Superior temporal gyrus (tissue), 1 donor: ENCODE results near the gene LCN2.

ENCODE experiments used
- DNase-seq: peaks from one replicate; pipeline ENCODE4 v3.0.0-alpha.2; 2016; ENCODE audit errors: extremely low spot score

Gene LCN2

GRCh38 chr9:128168731-128169308 lies 19.6 kb downstream of the LCN2 start:
- no peak for DNase-seq

- DNase-seq: no peak
These were observed 20.2 kb downstream of the LCN2 start for GRCh38 chr9:128169492-128169891.

DNA sequence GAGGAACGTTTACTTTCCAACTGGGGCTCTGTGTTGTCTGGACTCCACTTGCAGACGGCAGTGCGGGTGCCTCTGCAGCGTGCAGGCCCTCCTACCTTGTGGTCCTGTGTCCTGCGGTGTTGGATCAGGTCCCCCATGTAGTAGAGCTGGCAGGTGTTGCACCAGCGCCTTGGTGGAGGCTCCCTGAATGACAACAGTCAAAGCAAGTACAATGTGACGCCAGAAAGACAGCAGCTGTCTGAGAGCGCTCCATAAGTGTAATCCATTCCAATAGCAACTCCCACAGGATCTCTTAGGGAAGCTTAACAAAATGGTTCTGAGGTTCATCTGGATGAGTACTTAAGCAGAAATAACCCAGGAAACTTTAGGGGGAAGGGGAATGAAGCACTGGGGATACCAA lies 20.7 kb downstream of the LCN2 start:
- DNase-seq: peak; percentile 45

GRCh38 chr9:128174062-128174461 lies 24.8 kb downstream of the LCN2 start:
- DNase-seq: no peak

DNA sequence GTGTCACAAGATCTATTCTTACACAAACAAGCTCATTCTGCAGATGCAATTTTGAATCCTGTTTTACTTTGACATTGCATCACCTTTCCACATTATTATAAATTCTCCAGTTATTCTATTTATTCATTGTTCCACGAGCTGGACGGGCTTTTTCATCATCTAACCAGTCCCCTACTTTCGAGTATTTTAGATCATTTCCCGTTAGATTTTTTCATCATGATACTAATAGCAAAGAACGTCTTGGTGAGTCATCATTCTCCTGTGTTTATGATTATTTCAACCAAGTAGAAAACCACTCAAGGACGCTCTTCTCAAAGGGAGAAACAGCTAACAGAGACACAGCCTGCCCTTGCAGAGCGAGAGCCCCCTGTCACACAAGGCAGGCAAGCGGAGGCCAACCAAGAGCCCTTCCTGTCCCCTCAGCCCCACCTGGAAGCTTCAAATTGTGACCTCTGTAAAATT lies 25.9 kb downstream of the LCN2 start:
- no peak for DNase-seq

- no peak for DNase-seq
These were observed 26.5 kb downstream of the LCN2 start for GRCh38 chr9:128175726-128176125.

- DNase-seq: no peak
These were observed 29.7 kb downstream of the LCN2 start for GRCh38 chr9:128178806-128179431.

GRCh38 chr9:128180001-128180400 lies 30.7 kb downstream of the LCN2 start:
- DNase-seq: no peak

DNA sequence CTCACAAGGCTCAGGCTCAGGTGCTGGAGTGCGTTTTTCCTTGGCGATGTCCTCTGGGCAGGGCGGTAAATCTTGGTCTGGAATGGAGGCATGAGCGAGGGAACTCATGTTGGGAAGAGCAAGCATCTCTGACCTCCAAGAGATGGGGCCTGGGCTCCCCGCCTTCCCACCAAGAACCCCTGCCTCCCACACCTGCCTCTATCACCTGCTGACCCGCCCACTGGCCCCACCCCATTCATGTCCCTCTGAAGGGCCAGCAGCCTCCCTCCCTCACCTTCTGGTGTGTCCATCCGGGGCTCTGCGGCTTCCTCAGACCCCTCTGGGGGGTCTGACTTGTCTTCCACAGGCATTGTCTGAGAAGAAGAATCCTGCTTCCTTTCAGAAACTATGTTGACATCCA lies 31.2 kb downstream of the LCN2 start:
- DNase-seq: no peak

- DNase-seq: peak; percentile 45
These were observed 32.2 kb downstream of the LCN2 start for GRCh38 chr9:128181480-128181879.

- no peak for DNase-seq
These were observed 33.8 kb downstream of the LCN2 start for GRCh38 chr9:128182893-128183588.

DNA sequence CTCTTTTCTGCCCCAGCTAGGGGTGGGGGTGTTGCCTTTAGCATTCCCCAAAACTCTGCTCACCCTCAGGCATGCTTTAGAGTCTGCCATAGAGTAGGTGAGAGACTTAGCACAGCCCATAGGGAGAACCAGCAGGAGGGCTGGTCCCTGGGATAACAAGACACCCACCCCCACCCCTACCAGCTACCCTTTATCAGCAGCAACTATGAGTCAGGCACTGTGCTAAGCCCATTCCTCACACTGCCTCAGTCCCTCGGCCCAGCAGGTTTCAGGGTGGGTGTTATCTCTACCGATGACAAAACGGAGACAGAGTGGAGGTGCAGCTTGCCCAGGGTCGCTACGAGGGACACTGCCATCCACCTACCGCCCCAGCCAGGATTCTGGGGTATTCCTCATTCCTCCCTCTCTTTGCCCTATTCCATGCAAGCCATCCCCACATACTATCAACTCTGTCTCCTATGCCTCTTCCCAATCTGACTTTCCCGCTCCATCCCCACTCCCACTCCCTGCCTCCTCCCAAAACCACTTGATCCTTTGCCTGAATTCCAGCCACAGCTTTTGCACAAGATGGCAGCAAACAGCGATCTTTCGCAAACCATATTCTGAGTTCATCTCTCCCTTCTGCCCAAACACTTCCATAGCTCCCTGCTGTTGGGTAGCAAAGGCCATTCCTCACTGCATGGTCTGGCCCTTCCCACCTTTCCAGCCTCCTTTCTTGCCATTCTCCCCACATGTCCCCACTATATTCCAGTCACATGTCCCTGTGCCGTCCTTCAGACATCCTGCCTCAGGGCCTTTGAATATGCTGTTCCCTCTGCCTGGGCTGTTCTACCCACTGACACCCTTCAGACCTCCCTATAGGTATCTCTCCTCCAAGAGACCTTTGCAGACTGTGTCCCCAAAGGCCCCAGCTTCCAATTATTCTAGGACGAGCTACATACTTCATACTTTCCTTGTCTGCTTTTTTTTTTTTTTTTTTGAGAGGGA lies 37.0 kb downstream of the LCN2 start:
- DNase-seq: no peak

- no peak for DNase-seq
These were observed 38.1 kb downstream of the LCN2 start for GRCh38 chr9:128187361-128187760.

DNA sequence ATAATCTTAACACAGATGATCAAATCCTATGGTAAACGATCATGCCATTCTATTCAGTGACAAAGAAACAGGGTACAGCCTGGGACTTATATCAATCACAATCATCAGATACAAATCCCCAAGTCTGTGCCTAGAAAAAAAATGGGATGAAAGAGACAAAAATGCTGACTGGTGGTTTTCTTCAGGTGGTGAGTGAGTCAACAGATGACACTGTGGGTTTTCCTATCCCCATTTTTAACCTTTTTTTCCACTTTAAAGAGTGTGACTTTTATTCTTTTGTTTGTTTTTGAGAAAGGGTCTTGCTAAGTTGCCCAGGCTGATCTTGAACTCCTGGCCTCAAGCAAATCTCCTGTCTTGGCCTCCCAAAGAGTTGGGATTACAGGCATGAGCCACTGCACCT lies 39.0 kb downstream of the LCN2 start:
- DNase-seq: no peak

- no peak for DNase-seq
These were observed 40.8 kb downstream of the LCN2 start for GRCh38 chr9:128190013-128190412.

- no peak for DNase-seq
These were observed 41.5 kb downstream of the LCN2 start for GRCh38 chr9:128190516-128191405.

GRCh38 chr9:128191406-128192046 lies 42.3 kb downstream of the LCN2 start, which contains the start of gene CIZ1:
TSS of gene CIZ1 (minus strand) at chr9:128191572. CDS start at chr9:128190857, 715 bp downstream.
- DNase-seq: peak; percentile 78

DNA sequence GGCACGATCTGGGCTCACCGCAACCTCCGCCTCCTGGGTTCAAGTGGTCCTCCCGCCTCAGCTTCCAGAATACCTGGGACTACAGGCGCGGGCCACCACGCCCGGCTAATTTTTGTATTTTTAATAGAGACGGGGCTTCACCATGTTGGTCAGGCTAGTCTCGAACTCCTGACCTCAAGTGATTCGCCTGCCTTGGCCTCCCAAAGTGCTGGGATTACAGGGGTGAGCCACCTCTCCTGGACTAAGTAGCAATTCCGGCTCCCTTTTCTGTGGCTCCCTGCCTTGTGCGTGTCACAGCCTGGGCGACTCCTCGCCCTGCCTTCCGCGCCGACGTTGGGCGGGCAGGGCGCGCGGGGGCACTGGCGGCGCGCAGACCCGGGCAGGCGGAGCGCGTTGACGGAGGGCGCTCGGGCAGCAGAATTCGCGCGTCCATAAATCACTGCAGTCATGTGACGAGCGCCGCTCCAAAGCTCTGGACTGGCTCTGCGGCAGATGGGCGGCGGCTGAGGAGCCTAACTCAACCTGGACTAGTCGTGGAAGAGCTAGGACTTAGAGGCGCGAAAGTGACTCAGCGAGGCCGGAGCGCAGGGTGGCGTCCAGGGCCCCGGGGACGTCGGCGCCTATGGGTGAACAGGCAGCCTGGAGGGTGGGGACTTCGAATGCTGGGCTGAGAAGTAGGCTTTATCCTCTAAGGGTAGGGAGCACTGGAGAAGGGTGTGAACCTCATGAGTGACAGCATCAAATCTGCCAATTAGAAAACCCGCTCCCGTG lies 43.5 kb downstream of the LCN2 start:
- DNase-seq: peak; percentile 80

- DNase-seq: peak; percentile 64
These were observed 44.3 kb downstream of the LCN2 start for GRCh38 chr9:128193469-128194096.
